Stimulated activated naive CD4-positive, alpha-beta T cell treated with Interleukin-2 at 50 U/mL for 16 hours (primary cell): ENCODE data around the gene TRAM2.
A peak's percentile ranks its signal among the peaks of the same experiment; 100 is the strongest.

Source experiments
- DNase-seq: peaks from one replicate; lab custom pipeline; 2025; lab: John Stamatoyannopoulos, UW

Gene TRAM2

DNA sequence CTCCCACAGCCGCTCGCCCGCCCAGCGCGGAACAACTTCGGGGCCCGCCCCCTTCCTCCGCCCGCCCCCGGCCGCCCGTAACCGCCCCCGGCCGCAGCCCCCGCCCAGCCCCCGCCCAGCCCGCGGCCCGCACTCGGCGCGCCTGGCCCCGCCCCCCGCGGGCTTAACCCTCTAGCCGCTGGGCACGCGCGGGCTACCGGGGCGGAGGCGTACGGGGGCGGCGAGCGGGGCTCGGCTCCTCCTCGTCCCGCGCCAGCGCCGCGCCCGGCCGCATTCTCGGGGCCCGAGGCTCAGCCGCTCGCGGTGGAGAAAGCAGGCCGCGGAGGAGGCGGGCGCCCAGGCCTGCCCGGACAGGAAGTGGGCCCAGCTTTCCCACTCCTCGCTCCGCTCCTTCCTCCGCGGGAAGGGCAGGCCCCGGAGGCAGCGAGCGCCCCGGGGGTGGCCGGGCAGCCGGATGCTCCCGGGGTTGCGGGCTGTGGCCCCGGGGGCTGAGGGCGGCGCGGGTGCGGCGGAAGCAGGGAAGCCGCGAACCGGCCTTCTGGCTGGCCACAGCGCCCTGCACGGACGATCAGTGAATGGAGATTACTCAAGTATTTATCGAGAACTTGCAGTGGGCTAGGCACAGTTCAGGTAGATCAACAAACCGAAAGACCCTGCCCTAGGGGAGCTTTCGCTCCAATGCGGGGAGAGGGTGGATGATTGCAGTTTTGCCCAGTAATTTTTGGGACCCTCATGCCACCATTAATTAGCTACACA lies at the start of gene TRAM2:
Gene TRAM2 (minus strand): TSS at position 39 of the 756 bp plus-strand sequence. CDS start 145 bp downstream, outside the sequence.
- DNase-seq, result peak; percentile 76

DNA sequence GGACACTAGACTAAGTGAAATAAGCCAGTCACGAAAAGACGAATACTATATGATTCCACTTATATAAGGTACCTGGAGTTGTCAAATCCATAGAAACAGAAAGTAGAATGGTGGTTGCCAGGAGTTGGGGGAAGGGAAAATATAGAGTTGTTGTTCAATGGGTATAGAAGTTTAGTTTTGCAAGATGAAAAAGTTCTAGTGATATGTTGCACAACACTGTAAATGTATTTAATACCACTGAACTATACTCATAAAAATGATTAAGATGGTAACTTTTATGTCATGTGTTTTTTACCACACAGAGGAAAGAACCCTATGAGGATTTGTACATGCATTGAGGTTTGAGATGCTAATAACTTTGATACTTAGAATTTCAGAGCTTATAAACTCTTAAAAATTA lies 46.0 kb upstream of the TRAM2 start:
- DNase-seq, result no peak

DNA sequence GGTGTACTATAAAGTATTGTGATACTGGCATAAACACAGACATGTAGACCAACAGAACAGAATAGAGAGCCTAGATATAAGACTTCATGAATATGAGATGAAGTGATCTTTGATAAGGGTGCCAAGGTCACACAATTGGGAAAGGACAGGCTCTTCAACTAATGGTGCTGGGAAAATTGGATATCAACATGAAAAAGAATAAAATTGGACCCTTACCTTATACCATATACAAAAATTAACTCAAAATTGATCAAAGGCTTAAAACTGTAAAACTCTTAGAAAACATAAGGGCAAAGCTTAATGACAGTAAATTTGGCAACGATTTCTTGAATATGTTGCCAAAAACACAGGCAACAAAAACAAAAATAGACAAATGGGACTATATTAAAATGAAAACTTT lies 44.8 kb upstream of the TRAM2 start:
- no peak for DNase-seq

DNA sequence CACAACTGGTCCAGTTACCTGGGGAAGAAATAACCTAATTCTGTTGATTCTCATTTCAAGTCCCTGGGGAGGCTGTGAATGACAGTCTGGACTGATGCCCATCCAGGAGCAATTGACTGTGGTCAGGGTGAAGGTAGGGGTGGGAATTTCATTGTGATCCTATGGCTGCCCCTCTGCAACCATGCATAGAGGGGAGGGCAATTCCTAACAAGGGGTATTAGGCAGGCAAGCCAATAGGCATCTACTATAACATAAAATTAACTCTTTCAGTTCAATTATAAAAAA lies 44.0 kb upstream of the TRAM2 start:
- no peak for DNase-seq

DNA sequence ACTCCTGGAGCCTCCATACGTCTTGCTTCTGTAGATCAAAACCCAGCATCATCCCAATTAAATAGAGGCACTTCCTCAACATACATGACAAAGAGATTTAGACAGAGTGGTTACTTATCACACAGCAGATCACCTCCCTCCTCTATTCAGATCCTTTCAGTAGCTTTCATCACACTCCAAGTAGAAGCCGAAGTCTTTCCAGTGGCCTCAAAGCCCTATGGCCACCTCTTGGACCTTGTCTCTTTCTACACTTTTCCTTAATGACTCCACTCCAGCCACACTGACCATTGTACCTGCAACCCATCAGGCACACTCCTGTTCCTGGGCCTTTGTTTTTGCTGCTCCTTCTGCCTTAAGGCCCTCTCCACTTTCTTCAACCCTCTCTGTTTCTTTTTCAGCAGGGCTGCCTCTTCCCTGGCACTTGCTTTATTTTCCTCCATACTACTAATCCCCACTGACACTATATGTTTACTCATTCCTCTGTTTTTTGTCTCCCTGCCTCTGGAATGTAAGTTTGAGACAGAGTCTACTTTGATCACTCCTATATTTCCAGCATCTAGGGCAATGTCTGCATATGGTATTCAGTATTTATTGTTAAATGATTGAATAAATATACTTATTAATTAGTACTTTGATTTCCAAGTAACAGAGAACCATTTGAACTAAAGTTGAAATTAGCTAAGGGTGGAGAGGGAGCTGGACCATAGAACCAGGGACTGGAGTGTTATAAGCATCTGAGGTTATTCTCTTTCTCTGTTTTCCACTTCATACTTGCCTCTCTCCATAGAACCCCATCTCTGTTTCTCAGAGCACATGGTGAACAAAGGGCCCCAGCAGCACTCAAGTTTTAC lies 43.4 kb upstream of the TRAM2 start:
- DNase-seq, result no peak

GRCh38 chr6:52617087-52617486 lies 40.2 kb upstream of the TRAM2 start:
- DNase-seq, result no peak

- DNase-seq, result no peak
These were observed 39.3 kb upstream of the TRAM2 start for GRCh38 chr6:52616059-52616690.

GRCh38 chr6:52612336-52613054 lies 35.6 kb upstream of the TRAM2 start:
- no peak for DNase-seq

DNA sequence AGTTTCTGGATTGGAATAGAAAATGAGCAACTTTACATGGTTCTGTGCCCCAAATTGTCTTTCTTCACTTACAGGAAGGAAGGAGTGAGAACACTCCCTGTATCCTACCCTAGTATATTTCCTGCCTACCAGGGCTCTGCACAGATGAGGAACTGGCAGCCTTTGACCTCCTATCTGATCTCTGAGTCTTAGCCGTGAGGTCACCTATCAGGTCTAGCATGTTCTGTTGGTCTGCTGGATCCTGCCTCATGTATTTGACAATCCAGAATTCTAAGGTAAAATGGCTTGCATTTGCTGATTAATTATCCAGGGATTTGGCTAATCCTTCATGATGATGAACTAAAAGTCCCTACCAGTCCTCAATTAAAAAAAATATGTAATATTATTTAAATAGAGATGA lies 35.0 kb upstream of the TRAM2 start:
- no peak for DNase-seq

GRCh38 chr6:52610745-52611355 lies 34.0 kb upstream of the TRAM2 start:
- DNase-seq, result no peak

- no peak for DNase-seq
These were observed 33.2 kb upstream of the TRAM2 start for GRCh38 chr6:52610011-52610410.

DNA sequence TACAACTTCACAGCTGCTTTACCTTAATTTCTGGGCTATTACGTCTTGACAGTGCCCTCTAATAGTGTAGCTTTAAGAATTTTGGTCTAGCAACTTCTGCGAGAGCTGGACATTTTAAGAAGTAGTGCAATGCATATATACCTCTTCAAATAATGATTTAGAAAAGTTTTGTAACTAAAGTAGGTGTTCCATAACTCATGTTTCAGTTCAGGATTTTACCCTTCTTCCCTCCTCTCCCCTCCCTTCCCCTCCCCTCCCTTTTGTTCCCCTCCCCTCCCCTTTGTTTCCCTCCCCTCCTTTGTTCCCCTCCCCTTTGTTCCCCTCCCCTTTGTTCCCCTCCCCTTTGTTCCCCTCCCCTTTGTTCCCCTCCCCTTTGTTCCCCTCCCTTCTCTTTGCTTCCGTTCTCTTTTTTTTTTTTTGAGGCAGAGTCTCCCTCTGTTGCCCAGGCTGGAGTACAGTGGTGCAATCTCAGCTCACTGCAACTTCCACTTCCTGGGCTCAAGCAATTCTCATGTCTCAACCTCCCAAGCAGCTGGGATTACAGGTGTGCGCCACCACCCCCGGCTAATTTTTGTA lies 28.8 kb upstream of the TRAM2 start:
- no peak for DNase-seq

DNA sequence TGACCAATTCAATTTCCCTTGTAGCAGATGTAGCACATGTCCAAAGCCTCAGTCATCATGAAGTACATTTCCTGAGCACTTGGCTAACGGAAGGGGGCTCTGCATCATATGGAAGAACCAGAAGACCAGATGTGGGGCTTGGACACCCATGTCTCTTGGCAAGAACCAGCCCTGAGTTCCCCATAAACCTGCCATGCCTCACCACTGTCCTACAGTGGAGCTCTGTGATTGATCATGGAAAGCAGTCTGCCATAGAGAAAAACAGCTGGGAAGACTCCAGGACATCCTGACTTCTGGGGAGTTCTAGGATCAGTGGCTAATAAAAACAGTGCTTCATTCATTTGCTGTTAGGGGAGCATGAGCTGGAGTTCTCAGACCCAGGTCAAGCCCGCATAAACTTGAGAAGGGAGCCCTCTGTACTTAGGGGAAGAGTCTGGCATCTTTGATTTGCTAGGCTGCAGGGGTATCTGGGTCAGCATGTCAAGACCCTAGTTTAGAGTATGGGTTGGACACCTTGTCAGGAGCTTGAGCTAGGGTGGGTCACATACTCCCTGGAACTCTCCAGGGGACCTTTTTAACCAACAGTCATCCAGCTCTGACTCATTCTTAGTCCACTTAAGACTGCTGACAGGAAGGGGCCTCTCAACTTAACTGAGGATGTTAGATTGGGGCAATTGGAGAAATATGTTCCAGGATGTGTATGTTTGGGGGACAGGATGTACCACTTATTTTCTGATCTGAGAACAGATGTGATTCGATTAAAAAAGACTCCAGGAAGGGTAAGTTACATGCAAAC lies 26.3 kb upstream of the TRAM2 start:
- no peak for DNase-seq

- no peak for DNase-seq
These were observed 21.9 kb upstream of the TRAM2 start for GRCh38 chr6:52598824-52599190.

GRCh38 chr6:52598123-52598823 lies 21.4 kb upstream of the TRAM2 start:
- DNase-seq, result no peak

GRCh38 chr6:52597738-52598122 lies 20.9 kb upstream of the TRAM2 start:
- DNase-seq, result no peak

GRCh38 chr6:52596371-52597028 lies 19.6 kb upstream of the TRAM2 start:
- no peak for DNase-seq

GRCh38 chr6:52595796-52596130 lies 18.9 kb upstream of the TRAM2 start:
- DNase-seq, result no peak

GRCh38 chr6:52595000-52595795 lies 18.3 kb upstream of the TRAM2 start:
- DNase-seq, result no peak
